HS-27A (cell line): ENCODE measurements around the gene TSGA10IP.

Source experiments
- DNase-seq: peaks from one replicate; pipeline ENCODE4 v3.0.0-alpha.2; 2012; ENCODE audit warnings: low read depth, missing footprints

TSGA10IP gene

GRCh38 chr11:66008095-66008467 is 62.8 kb downstream of the TSGA10IP start:
- DNase-seq: no peak

- no peak for DNase-seq
Observed at GRCh38 chr11:66008468-66009101, 63.3 kb downstream of the TSGA10IP start.
